ELF-1 (cell line): ENCODE results near the gene EIF3K.

Source experiments
- DNase-seq: peaks from one replicate; pipeline ENCODE4 v3.0.0-alpha.2; 2016; ENCODE audit warnings: low read depth, low spot score

The EIF3K gene

GRCh38 chr19:38617764-38618589 lies 1.0 kb upstream of the EIF3K start, which contains the start of gene MAP4K1:
MAP4K1 (minus strand) TSS chr19:38617953; CDS start chr19:38617895, 58 bp downstream.
- peak; percentile 28 for DNase-seq

- DNase-seq = no peak
Observed at GRCh38 chr19:38619361-38620174, 580 bp downstream of the EIF3K start.

- DNase-seq = no peak
Observed at GRCh38 chr19:38624822-38625221, 5.8 kb downstream of the EIF3K start.

- no peak for DNase-seq
Observed at GRCh38 chr19:38626401-38626800, 7.4 kb downstream of the EIF3K start.

GRCh38 chr19:38629568-38629967 lies 10.6 kb downstream of the EIF3K start:
- DNase-seq = no peak

- DNase-seq = peak; percentile 52
Observed at GRCh38 chr19:38631301-38631700, 12.3 kb downstream of the EIF3K start.

- peak; percentile 32 for DNase-seq
Observed at GRCh38 chr19:38631811-38632475, 13.0 kb downstream of the EIF3K start.

GRCh38 chr19:38632476-38633213 lies 13.7 kb downstream of the EIF3K start:
- DNase-seq = no peak

GRCh38 chr19:38634757-38635482 lies 15.9 kb downstream of the EIF3K start:
- DNase-seq = peak; percentile 89

- DNase-seq = no peak
Observed at GRCh38 chr19:38635483-38636399, 16.8 kb downstream of the EIF3K start.

GRCh38 chr19:38638461-38638860 lies 19.5 kb downstream of the EIF3K start:
- peak; percentile 87 for DNase-seq

GRCh38 chr19:38639679-38640078 lies 20.7 kb downstream of the EIF3K start:
- peak; percentile 36 for DNase-seq

- DNase-seq = peak; percentile 87
Observed at GRCh38 chr19:38640368-38640767, 21.4 kb downstream of the EIF3K start.

- DNase-seq = peak; percentile 96
Observed at GRCh38 chr19:38642176-38642575, 23.2 kb downstream of the EIF3K start.

- DNase-seq = peak; percentile 51
Observed at GRCh38 chr19:38644719-38645118, 25.7 kb downstream of the EIF3K start.

GRCh38 chr19:38647368-38647965 lies 28.5 kb downstream of the EIF3K start, which contains the start of gene ACTN4:
ACTN4 (plus strand) TSS chr19:38647649; CDS start chr19:38647746, 97 bp downstream.
- DNase-seq = peak; percentile 99

GRCh38 chr19:38647966-38648768 lies 29.2 kb downstream of the EIF3K start:
- no peak for DNase-seq

GRCh38 chr19:38648769-38649304 lies 29.8 kb downstream of the EIF3K start:
- no peak for DNase-seq
